ENCODE measurements around the gene IRF9.

The IRF9 gene

DNA sequence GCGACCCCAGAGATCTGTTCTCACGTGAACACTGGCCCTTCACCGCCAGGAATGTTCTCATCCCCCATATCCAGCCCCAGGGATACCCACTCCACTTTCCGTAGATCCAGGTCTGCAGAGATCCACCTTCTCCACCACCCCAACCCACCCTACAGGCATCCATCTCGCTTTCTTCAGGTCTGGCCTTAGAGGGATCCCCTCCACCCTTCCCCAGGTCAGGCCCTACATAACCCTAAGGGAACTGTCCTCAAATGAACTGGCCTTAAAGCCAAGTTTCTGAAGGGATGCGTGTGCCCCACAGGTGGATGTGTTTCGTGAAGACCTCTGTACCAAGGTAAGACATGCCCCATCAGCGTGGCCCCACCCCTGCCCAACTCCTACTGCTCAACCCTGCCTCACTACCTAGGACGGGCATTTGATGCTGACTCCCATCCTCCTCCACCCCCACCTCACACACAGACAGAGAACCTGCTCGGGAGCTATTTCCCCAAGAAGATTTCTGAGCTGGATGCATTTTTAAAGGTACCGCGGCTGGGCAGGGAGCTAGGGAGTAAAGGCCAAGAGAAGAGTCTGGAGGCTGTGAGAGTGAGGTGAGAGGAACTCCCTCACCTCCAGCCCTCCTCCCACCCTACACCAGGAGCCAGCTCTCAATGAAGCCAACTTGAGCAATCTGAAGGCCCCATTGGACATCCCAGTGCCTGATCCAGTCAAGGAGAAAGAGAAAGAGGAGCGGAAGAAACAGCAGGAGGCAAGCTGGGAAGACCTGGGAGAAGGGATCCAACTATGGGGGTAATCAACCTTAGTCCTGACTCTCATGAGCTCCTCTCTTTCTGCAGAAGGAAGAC is 24.2 kb upstream of the IRF9 start:
- DNase-seq (ENCODE audit: low spot score in 2 of 2), result no peak

DNA sequence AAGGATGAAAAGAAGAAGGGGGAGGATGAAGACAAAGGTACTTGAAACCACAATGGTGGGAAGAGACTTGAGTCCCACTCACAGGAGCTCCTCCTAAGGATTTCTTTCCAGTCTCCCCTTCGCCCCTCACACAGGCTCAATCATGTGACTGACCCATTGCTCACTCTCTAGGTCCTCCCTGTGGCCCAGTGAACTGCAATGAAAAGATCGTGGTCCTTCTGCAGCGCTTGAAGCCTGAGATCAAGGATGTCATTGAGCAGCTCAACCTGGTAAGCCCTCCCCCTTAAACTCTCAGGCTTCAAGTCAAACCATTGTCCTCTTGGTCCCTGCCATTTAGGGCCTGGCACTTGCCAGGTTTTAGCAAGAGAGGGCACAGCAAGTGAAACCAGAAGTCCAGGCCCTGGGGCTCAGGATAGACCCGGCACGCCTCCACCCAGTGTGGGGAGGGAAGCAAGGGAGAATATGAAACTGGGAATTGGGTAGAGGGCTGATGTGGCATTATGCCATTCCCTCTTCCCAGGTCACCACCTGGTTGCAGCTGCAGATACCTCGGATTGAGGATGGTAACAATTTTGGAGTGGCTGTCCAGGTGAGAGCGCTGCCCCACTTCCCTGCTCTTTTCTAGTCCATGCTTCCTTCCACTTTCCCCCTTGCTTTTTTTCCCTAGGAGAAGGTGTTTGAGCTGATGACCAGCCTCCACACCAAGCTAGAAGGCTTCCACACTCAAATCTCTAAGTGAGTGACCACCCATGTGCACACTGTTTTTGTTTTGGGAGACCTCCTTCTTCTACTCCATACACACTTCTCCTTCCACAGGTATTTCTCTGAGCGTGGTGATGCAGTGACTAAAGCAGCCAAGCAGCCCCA is 23.3 kb upstream of the IRF9 start:
- in situ Hi-C loops (cut with MboI; ENCODE audit: low sequenced_read_pairs), result no loop called here
- Histone ChIP-seq H3K4me3 (no peak overlapping the region; the same call in 1 of the 2 replicates), H3K27me3 (ENCODE audit: low read depth) (no peaks in the 10 kb centered on the region), H3K4me1 (peaks cover 21% of the 10 kb centered on the region), H3K36me3 (replicated peaks) (peaks cover 30% of the 10 kb centered on the region), H3K9me3 (no peaks in the 10 kb centered on the region)
- DNase-seq (ENCODE audit: low spot score in 2 of 2), result no peak

More for the DNA sequence above, 24.2 kb upstream of the IRF9 start:
- Histone ChIP-seq H3K36me3 (replicated peaks) (peaks cover 30% of the 10 kb centered on the region), H3K4me3 (peak overlapping the region; percentile 82), H3K4me1 (peaks cover 21% of the 10 kb centered on the region), H3K27me3 (ENCODE audit: low read depth) (no peaks in the 10 kb centered on the region), H3K9me3 (no peaks in the 10 kb centered on the region)
- in situ Hi-C loops (cut with MboI; ENCODE audit: low sequenced_read_pairs), result no loop called here

DNA sequence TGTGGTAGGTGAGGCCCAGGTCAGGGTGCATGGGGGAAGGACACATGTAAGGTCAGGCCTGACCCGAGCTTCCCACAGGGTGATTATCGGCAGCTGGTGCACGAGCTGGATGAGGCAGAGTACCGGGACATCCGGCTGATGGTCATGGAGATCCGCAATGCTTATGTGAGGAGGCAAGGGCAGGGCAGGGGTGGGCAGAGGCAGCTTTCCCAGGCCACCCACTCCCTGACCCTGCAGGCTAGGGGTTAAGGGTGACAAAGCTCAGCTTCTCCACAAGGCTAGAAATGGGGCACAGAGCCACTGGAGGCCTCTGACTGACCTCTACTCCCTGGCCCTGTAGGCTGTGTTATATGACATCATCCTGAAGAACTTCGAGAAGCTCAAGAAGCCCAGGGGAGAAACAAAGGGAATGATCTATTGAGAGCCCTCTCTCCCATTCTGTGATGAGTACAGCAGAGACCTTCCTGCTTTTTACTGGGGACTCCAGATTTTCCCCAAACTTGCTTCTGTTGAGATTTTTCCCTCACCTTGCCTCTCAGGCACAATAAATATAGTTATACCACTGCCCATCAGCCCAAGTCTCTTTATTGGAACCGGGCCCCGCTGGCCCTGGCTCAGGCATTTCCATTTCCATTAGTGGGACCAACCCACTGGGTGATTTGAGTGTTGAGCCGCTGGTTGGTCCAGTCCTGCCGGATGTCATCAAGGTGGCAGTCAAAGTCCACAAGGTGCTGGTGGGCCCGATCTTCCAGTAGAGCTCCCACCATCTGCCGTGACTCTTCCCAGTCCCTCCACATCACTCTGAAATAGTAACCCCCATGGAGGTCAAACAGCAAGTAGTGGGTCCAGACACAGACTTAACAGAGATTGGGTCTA is 22.4 kb upstream of the IRF9 start:
- in situ Hi-C loops (cut with MboI; ENCODE audit: low sequenced_read_pairs), result no loop called here
- Histone ChIP-seq H3K36me3 (replicated peaks) (peaks cover 30% of the 10 kb centered on the region), H3K9me3 (no peaks in the 10 kb centered on the region), H3K4me1 (peaks cover 21% of the 10 kb centered on the region), H3K4me3 (no peak overlapping the region), H3K27me3 (ENCODE audit: low read depth) (no peaks in the 10 kb centered on the region)
- no peak for DNase-seq (ENCODE audit: low spot score in 2 of 2)

DNA sequence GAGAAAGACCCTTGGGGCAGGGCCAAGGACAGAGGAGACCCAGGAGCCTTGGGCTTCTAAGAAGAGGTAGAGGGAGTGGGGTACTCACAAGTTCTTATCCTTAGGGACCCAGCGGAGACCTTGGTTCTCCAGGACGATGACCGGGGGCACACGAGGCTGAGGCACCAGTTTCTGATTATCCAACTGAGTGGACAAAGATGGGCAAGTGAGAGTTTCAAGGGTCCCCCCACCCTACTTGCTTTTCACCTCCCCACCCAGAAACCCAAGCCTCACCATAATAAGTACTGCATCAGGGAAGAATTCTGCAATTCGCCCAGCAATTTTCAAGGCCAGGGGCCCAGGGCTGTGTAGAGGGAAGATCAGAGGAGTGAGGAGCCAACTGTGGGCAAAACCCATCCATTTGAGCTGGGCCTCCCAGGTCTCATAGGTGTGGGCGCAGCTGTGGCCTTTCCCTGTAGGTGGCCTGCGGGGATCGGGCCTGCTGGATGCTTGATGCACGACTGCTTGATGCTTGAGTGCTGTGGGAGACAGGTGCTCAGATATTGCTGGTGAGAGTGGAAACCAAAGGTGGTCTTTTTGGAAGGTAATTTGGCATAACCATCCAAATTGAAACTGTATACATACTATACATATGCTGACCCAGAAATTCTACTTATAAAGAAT is 21.7 kb upstream of the IRF9 start:
- Histone ChIP-seq H3K4me1 (peaks cover 21% of the 10 kb centered on the region), H3K4me3 (peak overlapping the region; percentile 77), H3K36me3 (replicated peaks) (peaks cover 37% of the 10 kb centered on the region), H3K9me3 (no peaks in the 10 kb centered on the region), H3K27me3 (ENCODE audit: low read depth) (no peaks in the 10 kb centered on the region)
- peak in 1 of 2 experiments; percentile 52 for DNase-seq (ENCODE audit: low spot score in 2 of 2)
- in situ Hi-C loops (cut with MboI; ENCODE audit: low sequenced_read_pairs), result no loop called here

DNA sequence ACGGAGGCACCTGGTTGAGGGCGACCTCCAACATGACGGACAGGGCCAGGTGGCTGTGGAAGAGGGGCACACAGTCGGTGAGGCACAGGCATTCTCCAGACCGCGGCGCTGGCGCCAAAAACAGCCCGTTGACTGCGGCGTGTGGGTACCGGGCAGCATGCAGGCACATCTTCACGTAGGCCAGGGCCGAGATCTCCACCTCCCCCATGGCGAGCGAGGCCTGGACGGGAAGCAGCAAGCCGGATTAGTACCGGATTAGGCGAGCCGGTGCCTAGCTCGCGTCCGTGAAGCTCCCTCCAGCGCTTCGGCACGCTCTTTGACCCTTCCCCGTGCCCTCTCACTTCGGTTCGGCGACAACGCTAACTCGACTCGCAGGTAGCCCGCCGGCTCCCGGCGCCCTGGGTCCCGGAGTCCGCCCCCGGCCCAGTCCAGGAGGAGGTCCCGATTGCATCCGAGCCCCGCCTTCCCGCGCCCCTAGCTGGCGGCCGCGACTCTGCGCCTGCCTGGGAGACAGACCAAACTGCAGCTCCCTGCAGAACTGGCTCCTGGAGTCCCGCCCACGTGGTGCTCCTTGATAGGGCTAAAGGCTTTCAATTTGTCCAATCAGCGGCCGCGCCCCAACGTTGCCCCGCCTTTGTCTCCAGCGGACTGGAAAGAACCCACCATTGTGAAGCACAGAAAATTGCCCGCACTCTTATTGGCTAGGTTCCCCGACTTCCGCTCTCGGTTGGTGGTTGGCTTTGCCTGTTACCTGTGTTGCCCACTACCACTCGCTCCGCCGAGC is 19.8 kb upstream of the IRF9 start, which contains the start of gene EMC9:
TSS of gene EMC9 (minus strand) at position 495 of the 784 bp plus-strand sequence. CDS start at position 208, 287 bp downstream.
- peaks cover 42% of the 10 kb centered on the region for H3K36me3 ChIP-seq (replicated peaks)
- DNase-seq (ENCODE audit: low spot score in 2 of 2), result peak; percentile 100
- in situ Hi-C loops (cut with MboI; ENCODE audit: low sequenced_read_pairs), result no loop called here
- peak within 1 kb of the TSS; percentile 77 for H3K4me3 ChIP-seq
- peaks cover 22% of the 10 kb centered on the region for H3K4me1 ChIP-seq
- H3K9me3 ChIP-seq, result no peaks in the 10 kb centered on the region
- H3K27me3 ChIP-seq (ENCODE audit: low read depth), result no peaks in the 10 kb centered on the region

DNA sequence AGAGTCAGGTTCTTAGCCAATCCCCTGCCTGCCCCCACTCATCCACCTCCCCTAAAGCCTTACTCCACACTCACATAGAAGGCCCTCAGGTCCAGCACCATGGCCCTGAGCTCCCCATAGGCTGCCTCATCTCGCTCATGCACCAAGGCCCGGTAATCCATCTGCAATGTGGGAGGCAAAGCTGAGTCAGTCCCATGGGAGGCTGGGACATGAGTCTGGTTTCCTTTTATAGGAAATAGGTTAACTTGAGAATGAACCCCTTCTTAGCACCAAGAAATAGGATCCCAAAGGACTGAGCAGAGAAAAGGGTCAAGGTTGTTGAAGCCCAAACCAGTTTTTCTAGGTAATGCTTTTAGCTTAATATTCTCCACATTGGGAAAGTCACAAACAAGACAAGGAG is 17.6 kb upstream of the IRF9 start:
- in situ Hi-C loops (cut with MboI; ENCODE audit: low sequenced_read_pairs), result no loop called here
- no peak for DNase-seq (ENCODE audit: low spot score in 2 of 2)
- H3K4me1 ChIP-seq, result peaks cover 16% of the 10 kb centered on the region
- no peaks in the 10 kb centered on the region for H3K27me3 ChIP-seq (ENCODE audit: low read depth)
- H3K36me3 ChIP-seq (replicated peaks), result peaks cover 33% of the 10 kb centered on the region
- H3K4me3 ChIP-seq, result no peak overlapping the region
- no peaks in the 10 kb centered on the region for H3K9me3 ChIP-seq

DNA sequence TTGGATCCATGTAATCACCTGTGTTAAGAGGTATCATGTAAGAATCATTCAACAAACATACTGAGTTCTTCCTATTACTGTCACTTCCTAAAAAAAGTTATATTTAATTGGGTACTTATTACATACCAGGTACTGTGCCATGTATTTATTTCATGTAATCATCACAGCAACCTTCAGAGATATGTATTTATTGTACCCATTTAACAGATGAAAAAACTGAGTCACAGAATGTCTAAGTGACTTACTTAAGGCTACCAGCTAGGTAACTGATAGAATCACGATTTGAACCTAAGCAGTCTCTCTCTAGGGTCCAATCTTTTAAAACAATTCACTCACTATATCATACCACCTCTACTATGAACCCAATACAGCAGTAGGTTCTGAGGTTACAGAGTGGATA is 16.6 kb upstream of the IRF9 start:
- peaks cover 33% of the 10 kb centered on the region for H3K36me3 ChIP-seq (replicated peaks)
- H3K4me1 ChIP-seq, result peaks cover 18% of the 10 kb centered on the region
- in situ Hi-C loops (cut with MboI; ENCODE audit: low sequenced_read_pairs), result no loop called here
- H3K9me3 ChIP-seq, result no peaks in the 10 kb centered on the region
- no peak overlapping the region for H3K4me3 ChIP-seq
- DNase-seq (ENCODE audit: low spot score in 2 of 2), result no peak
- H3K27me3 ChIP-seq (ENCODE audit: low read depth), result no peaks in the 10 kb centered on the region

- peak overlapping the region; percentile 94 for H3K4me3 ChIP-seq
- H3K9me3 ChIP-seq, result no peaks in the 10 kb centered on the region
- DNase-seq (ENCODE audit: low spot score in 2 of 2), result no peak
- in situ Hi-C loops (cut with MboI; ENCODE audit: low sequenced_read_pairs), result no loop called here
- H3K4me1 ChIP-seq, result peaks cover 11% of the 10 kb centered on the region
- H3K36me3 ChIP-seq (replicated peaks), result peaks cover 35% of the 10 kb centered on the region
- H3K27me3 ChIP-seq (ENCODE audit: low read depth), result no peaks in the 10 kb centered on the region
Observed at GRCh38 chr14:24145219-24145618, 15.8 kb upstream of the IRF9 start.

DNA sequence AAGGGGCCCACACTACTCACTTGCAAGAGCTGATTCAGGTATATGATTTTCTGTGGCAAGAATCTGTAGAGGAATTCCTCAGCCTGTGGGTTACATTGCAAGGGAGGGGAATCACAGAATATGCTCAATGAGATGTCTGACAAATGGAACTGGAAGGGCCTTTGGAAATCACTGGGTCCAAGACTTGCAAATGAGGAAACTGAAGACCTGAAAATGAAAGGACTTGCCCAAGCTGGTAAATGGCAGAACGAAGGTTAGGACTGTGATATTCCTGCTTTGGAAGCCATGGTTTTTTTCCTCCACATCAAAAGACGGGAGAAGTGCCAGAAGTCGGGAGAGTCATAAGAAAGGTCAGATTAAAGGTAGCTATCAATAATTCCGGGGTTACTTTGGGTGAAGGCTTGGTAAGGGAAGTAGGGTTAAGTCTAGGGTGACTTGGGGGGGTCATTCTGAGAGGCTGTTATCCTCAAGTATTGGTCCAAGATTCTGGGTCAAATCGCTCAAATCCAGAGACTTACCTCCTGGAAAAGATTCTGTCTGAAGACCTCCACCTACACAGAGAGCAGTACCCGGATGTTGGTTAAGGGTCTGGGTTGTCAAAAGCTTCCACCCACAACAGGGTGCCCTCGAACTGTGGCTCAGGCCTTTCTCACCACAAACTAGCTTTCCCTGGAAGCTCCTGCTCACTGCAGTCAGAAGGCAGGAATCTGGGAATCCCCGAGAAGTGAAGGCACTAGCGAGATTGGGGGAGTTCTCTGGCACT is 15.2 kb upstream of the IRF9 start:
- Histone ChIP-seq H3K27me3 (ENCODE audit: low read depth) (no peaks in the 10 kb centered on the region), H3K4me1 (peaks cover 11% of the 10 kb centered on the region), H3K4me3 (peak overlapping the region; percentile 94), H3K9me3 (no peaks in the 10 kb centered on the region), H3K36me3 (replicated peaks) (peaks cover 41% of the 10 kb centered on the region)
- in situ Hi-C loops (cut with MboI; ENCODE audit: low sequenced_read_pairs), result no loop called here
- DNase-seq (ENCODE audit: low spot score in 2 of 2), result no peak

GRCh38 chr14:24146453-24146977 is 14.6 kb upstream of the IRF9 start, which contains the start of gene PSME2:
Gene PSME2, minus strand, starts transcription at chr14:24146610. Its CDS starts 29 bp downstream, at chr14:24146581.
- no peaks in the 10 kb centered on the region for H3K9me3 ChIP-seq
- in situ Hi-C loops (cut with MboI; ENCODE audit: low sequenced_read_pairs), result no loop called here
- H3K36me3 ChIP-seq (replicated peaks), result peaks cover 48% of the 10 kb centered on the region
- H3K27me3 ChIP-seq (ENCODE audit: low read depth), result no peaks in the 10 kb centered on the region
- H3K4me1 ChIP-seq, result peaks cover 11% of the 10 kb centered on the region
- H3K4me3 ChIP-seq, result peak within 1 kb of the TSS; percentile 94
- peak; percentile 97 to 99 for DNase-seq (ENCODE audit: low spot score in 2 of 2)

DNA sequence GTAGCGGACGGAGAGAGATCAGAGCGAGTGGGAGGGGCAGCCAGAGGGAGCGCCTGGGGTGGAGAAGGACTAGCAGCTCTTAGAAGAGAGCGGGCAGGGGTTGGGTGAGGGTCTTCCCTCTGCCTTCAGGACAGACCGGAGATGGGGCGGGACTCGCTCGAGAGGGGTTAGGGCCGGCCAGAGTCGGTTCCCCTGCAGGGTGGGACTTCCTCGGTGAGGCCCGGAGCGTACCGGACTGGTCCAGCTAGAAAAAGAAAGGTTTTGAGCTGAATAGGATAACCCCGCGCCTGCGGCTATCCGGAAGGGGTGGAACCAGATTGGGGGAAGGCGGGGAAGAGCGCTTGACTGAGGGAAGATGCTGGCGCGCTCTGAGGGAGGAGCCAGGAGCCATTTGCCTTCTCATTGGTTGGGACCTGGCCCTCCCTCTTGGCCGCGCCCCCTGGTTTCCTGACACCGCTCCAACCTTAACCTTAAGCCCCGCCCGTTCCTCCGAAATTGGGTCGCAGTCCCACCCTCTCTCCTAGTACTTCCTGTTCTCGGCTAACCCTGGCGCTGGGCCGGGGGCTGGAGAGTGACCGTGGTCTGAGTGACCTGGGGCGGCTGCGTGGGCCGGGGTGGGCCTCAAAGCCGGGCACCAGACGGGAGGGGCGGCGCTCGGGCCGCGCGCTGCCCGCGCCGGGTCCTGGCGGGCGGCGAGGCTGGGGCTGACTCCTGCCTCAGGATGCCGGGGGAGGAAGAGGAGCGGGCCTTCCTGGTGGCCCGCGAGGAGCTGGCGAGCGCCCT is 13.9 kb upstream of the IRF9 start, which contains the start of gene RNF31:
TSS of gene RNF31 (plus strand) at position 521 of the 783 bp plus-strand sequence. CDS start at position 722, 201 bp downstream.
- in situ Hi-C loops (cut with MboI; ENCODE audit: low sequenced_read_pairs), result no loop called here
- Histone ChIP-seq H3K4me1 (peaks cover 11% of the 10 kb centered on the region), H3K36me3 (replicated peaks) (peaks cover 54% of the 10 kb centered on the region), H3K4me3 (peak within 1 kb of the TSS; percentile 94), H3K27me3 (ENCODE audit: low read depth) (no peaks in the 10 kb centered on the region), H3K9me3 (no peaks in the 10 kb centered on the region)
- peak; percentile 99 to 100 for DNase-seq (ENCODE audit: low spot score in 2 of 2)
